K562 (cell line): ENCODE data around the gene RSRC1.

ENCODE experiments used
- ATF3 ChIP-seq, 2 experiments: fragments of 450-650 bp in 1 of 2; sonication (generic) in 1 of 2; formaldehyde crosslinking in 1 of 2; IDR thresholded peaks in 1 of 2; conservative IDR thresholded peaks in 1 of 2; 2 replicates each; pipeline versions ENCODE4 v1.6.1 to v1.8.1; 2016 to 2023; ENCODE audit warnings: mild to moderate bottlenecking in 2 of 2, moderate library complexity in 2 of 2, inconsistent platforms in 1 of 2, missing genetic modification reagents in 1 of 2
- HDAC3 ChIP-seq: fragments of 450-650 bp; IDR thresholded peaks from 2 replicates; pipeline ENCODE4 v1.6.1; 2018; ENCODE audit warnings: borderline replicate concordance, mild to moderate bottlenecking, moderate library complexity; ENCODE audit not compliant: partially characterized antibody
- HNRNPLL ChIP-seq: fragments of 200-400 bp; formaldehyde crosslinking; IDR thresholded peaks from 2 replicates; pipeline ENCODE4 v1.6.1; 2017; ENCODE audit warnings: low read length, low read depth, mild to moderate bottlenecking; ENCODE audit not compliant: poor library complexity, severe bottlenecking
- HNRNPUL1 ChIP-seq: fragments of 200-400 bp; formaldehyde crosslinking; IDR thresholded peaks from 2 replicates; pipeline ENCODE4 v1.6.1; 2017; ENCODE audit warnings: low read length
- JUND ChIP-seq, 2 experiments: IDR thresholded peaks; 2 replicates in 1 of 2; 3 replicates in 1 of 2; pipeline ENCODE4 v1.6.1; 2011; ENCODE audit warnings: borderline replicate concordance in 2 of 2, low read depth in 2 of 2, low read length in 2 of 2, improper control_type of control experiment in 1 of 2, missing biosample characterization in 1 of 2, missing genetic modification characterization in 1 of 2, missing genetic modification reagents in 1 of 2
- MAX ChIP-seq: sonication (generic); formaldehyde crosslinking; IDR thresholded peaks from 2 replicates; pipeline ENCODE4 v1.9.0; 2022; ENCODE audit warnings: mild to moderate bottlenecking, missing genetic modification reagents
- NBN ChIP-seq: fragments of 450-650 bp; IDR thresholded peaks from 2 replicates; pipeline ENCODE4 v1.6.1; 2016; ENCODE audit warnings: low read depth, mild to moderate bottlenecking
- NR2C2 ChIP-seq, 2 experiments: fragments of 200-800 bp in 1 of 2; sonication (Bioruptor generic) in 1 of 2; sonication (generic) in 1 of 2; formaldehyde crosslinking in 1 of 2; IDR thresholded peaks; 2 replicates each; pipeline versions ENCODE4 v1.6.1 to v1.8.0; 2016 to 2022; ENCODE audit warnings: mild to moderate bottlenecking in 1 of 2, missing compliant biosample characterization in 1 of 2, missing genetic modification characterization in 1 of 2, missing genetic modification reagents in 1 of 2
- TAF1 ChIP-seq: IDR thresholded peaks from 2 replicates; pipeline ENCODE4 v1.6.1; 2011; ENCODE audit warnings: mild to moderate bottlenecking, low read length, moderate library complexity; ENCODE audit not compliant: insufficient read depth, control insufficient read depth, severe bottlenecking; ENCODE audit errors: extremely low read depth
- ZNF551 ChIP-seq: fragments of 250-450 bp; sonication (Bioruptor Pico); IDR thresholded peaks from 2 replicates; pipeline ENCODE4 v1.5.0; 2021; ENCODE audit warnings: mild to moderate bottlenecking, moderate library complexity
- ZNF592 ChIP-seq: fragments of 450-650 bp; IDR thresholded peaks from 2 replicates; pipeline ENCODE4 v1.6.1; 2017; ENCODE audit warnings: antibody characterized with exemption, mild to moderate bottlenecking

GRCh38 chr3:158532099-158532734, 422.3 kb downstream of the RSRC1 start:
- TF ChIP-seq ZNF592 (no peak), TAF1 (no peak), HDAC3 (no peak), HNRNPLL (no peak), JUND (IDR thresholded peaks at IDR 0.05; ENCODE audit: borderline replicate concordance, low read depth, low read length) (no peak), JUND (tag; IDR thresholded peaks at IDR 0.05; ENCODE audit: borderline replicate concordance, low read depth, low read length) (no peak), ATF3 (IDR thresholded peaks at IDR 0.05) (no peak), ATF3 (CRISPR knock-in tag; conservative IDR thresholded peaks at IDR 0.05) (no peak), NR2C2 (CRISPR knock-in tag; IDR thresholded peaks at IDR 0.05) (no peak), NR2C2 (tag; IDR thresholded peaks at IDR 0.05) (no peak), MAX (no peak), ZNF551 (no peak), HNRNPUL1 (no peak), NBN (no peak)
